ENCODE data around the gene DRD3. TPM values are rescaled to one million over a fixed set of nuclear protein-coding genes. Genes with fewer than 3 reads are reported as not detected.

Gene DRD3
- total and polyA plus RNA-seq, 2 of the 8 experiments (the other 6 are each of a cell fraction or from before 2014, with no cell fraction given) = 0.32 to 1.3 TPM

DNA sequence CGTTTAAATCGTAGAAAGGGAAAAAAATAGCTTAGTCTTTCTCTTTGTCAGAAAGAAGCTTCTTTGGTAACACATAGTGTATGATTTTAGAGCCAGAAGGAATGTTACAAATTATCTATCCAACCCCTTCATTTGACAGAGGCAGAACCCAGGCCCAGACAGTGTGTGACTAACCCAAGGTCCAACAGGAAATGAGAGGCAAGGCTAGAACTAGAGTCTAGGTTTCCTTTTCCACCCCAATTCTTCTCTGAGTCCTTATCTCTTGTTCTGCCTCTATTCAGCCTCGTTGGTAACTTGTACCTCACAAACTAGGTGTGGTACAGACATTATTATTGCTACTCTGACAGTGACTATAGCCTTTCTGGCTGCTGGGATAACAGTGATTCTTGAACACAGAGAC is 83.1 kb downstream of the DRD3 start (continued):
- TF ChIP-seq RNF2 (IDR thresholded peaks at IDR 0.05; ENCODE audit: borderline replicate concordance, low read depth, low read length, missing control alignments, poor library complexity, severe bottlenecking) (no peak), POLR2A (IDR thresholded peaks at IDR 0.05; ENCODE audit: control extremely low read depth in 1 of 2, low read depth in 2 of 2, low read length in 2 of 2) (no peak), BCL11A (IDR thresholded peaks at IDR 0.05; ENCODE audit: low read depth in 2 of 2, low read length in 2 of 2) (no peak), MAFK (IDR thresholded peaks at IDR 0.05; ENCODE audit: low read depth, low read length) (no peak)
